CD14-positive monocyte (primary cell): ENCODE results near the gene MED27. TPM values are rescaled to one million over a fixed set of nuclear protein-coding genes. Genes with fewer than 3 reads are reported as not detected.

Experiments used
- DNase-seq, 3 donors: peaks; one replicate each; pipeline ENCODE4 v3.0.0-alpha.2; 2011 to 2022
- H2AFZ ChIP-seq: 2 replicates; pipeline ENCODE4 v1.6.0; 2012; ENCODE audit warnings: mild to moderate bottlenecking, low read depth, low read length, inconsistent platforms; ENCODE audit not compliant: insufficient read depth, poor library complexity, severe bottlenecking
- H3K27ac ChIP-seq, 2 donors: 1 replicate in 1 of 2; 2 replicates in 1 of 2; pipeline ENCODE4 v1.5.1; 2012 to 2013; ENCODE audit warnings: low read length in 2 of 2, control low read depth in 1 of 2, inconsistent platforms in 1 of 2, low read depth in 1 of 2, mild to moderate bottlenecking in 1 of 2
- H3K27me3 ChIP-seq, 2 donors: one replicate each; pipeline versions ENCODE4 v1.6.0 to v1.6.1; 2011 to 2013; ENCODE audit warnings: low read length in 2 of 2; ENCODE audit not compliant: control insufficient read depth in 2 of 2, insufficient read depth in 2 of 2
- H3K36me3 ChIP-seq, 2 donors: replicated peaks in 1 of 2; 1 replicate in 1 of 2; 2 replicates in 1 of 2; pipeline versions ENCODE4 v1.5.1 to v1.6.1; 2012 to 2013; ENCODE audit warnings: low read length in 2 of 2, control low read depth in 1 of 2, inconsistent platforms in 1 of 2, mild to moderate bottlenecking in 1 of 2; ENCODE audit not compliant: insufficient read depth in 2 of 2, control insufficient read depth in 1 of 2
- H3K4me1 ChIP-seq, 2 donors: 1 replicate in 1 of 2; 2 replicates in 1 of 2; pipeline versions ENCODE4 v1.5.1 to v1.6.1; 2012 to 2013; ENCODE audit warnings: low read length in 2 of 2, control low read depth in 1 of 2, inconsistent platforms in 1 of 2, mild to moderate bottlenecking in 1 of 2, moderate library complexity in 1 of 2; ENCODE audit not compliant: insufficient read depth in 2 of 2, control insufficient read depth in 1 of 2
- H3K4me2 ChIP-seq: replicated peaks from 2 replicates; pipeline ENCODE3; 2012; ENCODE audit warnings: low read length, moderate library complexity, mild to moderate bottlenecking; ENCODE audit not compliant: poor library complexity, severe bottlenecking; ENCODE audit errors: extremely low read depth
- H3K4me3 ChIP-seq, 3 experiments: fragments of 200-600 bp in 1 of 3; sonication (generic) in 1 of 3; replicated peaks in 1 of 3; 1 replicate in 2 of 3; 2 replicates in 1 of 3; pipeline ENCODE4 v1.5.1; 2011 to 2013; ENCODE audit warnings: low read length in 3 of 3, mild to moderate bottlenecking in 3 of 3, control low read depth in 2 of 3, low read depth in 2 of 3, inconsistent platforms in 1 of 3, moderate library complexity in 1 of 3
- H3K79me2 ChIP-seq: 2 replicates; pipeline ENCODE4 v1.6.0; 2012; ENCODE audit warnings: mild to moderate bottlenecking, control low read depth, inconsistent platforms, low read length, moderate library complexity; ENCODE audit not compliant: insufficient read depth
- H3K9ac ChIP-seq: 2 replicates; pipeline ENCODE4 v1.6.0; 2017; ENCODE audit warnings: low read length, mild to moderate bottlenecking; ENCODE audit not compliant: insufficient read depth, poor library complexity, severe bottlenecking
- H3K9me3 ChIP-seq, 2 donors: replicated peaks in 1 of 2; 1 replicate in 1 of 2; 2 replicates in 1 of 2; pipeline versions ENCODE4 v1.5.1 to v1.6.1; 2012 to 2013; ENCODE audit warnings: low read length in 2 of 2, control low read depth in 1 of 2; ENCODE audit not compliant: control insufficient read depth in 1 of 2, insufficient read depth in 1 of 2
- H4K20me1 ChIP-seq: 2 replicates; pipeline ENCODE4 v1.6.0; 2012; ENCODE audit warnings: mild to moderate bottlenecking, low read length, control low read depth, moderate library complexity; ENCODE audit not compliant: insufficient read depth
- H3K27ac Mint-ChIP-seq, 7 donors: one replicate each; pipeline ENCODE4 v1.8.0; 2020; ENCODE audit warnings: mild to moderate bottlenecking in 7 of 7, mixed read lengths in 7 of 7, moderate library complexity in 6 of 7, inconsistent platforms in 2 of 7
- H3K27me3 Mint-ChIP-seq, 3 donors: one replicate each; pipeline ENCODE4 v1.8.0; 2021 to 2022; ENCODE audit warnings: low read depth in 3 of 3, mild to moderate bottlenecking in 3 of 3, mixed read lengths in 3 of 3, moderate library complexity in 3 of 3, inconsistent platforms in 1 of 3
- H3K36me3 Mint-ChIP-seq, 2 donors: one replicate each; pipeline ENCODE4 v1.8.0; 2020; ENCODE audit warnings: mixed read lengths in 2 of 2, inconsistent platforms in 1 of 2, mild to moderate bottlenecking in 1 of 2
- H3K4me1 Mint-ChIP-seq: one replicate; pipeline ENCODE4 v1.8.0; 2020; ENCODE audit warnings: mild to moderate bottlenecking, mixed read lengths
- H3K4me3 Mint-ChIP-seq, 2 donors: one replicate each; pipeline ENCODE4 v1.8.0; 2020; ENCODE audit warnings: mild to moderate bottlenecking in 2 of 2, mixed read lengths in 2 of 2, moderate library complexity in 1 of 2
- H3K9me3 Mint-ChIP-seq, 7 donors: one replicate each; pipeline ENCODE4 v1.8.0; 2020 to 2022; ENCODE audit warnings: mixed read lengths in 7 of 7, mild to moderate bottlenecking in 6 of 7, moderate library complexity in 6 of 7, inconsistent platforms in 2 of 7
- WGBS: methylation state at CpG from one replicate; pipeline ENCODE4 v1.1.5; 2013; ENCODE audit warnings: missing lambda C conversion rate; ENCODE audit not compliant: insufficient coverage; 5-methylcytosine and 5-hydroxymethylcytosine counted together
- intact Hi-C, 2 donors: fragments of 100-400 bp; cut with micrococcal nuclease; formaldehyde crosslinking; loops; one replicate each; pipeline versions ENCODE4 v1.15.0 to v1.15.1; 2023
- polyA plus RNA-seq, 3 donors: library from polyadenylated mRNA; depleted of rRNA in 1 of 3; unstranded in 2 of 3; stranded (reverse) in 1 of 3; fragments of 300-500 nt in 2 of 3; fragments of >200 nt in 1 of 3; fragmentation: Illumina TruSeq in 2 of 3; gene quantifications; 1 replicate in 2 of 3; 2 replicates in 1 of 3; pipeline ENCODE4 v1.2.3, GENCODE V29; 2012 to 2021
- TF ChIP-seq, protein P1 (sequence below): fragments of 200-600 bp; IDR thresholded peaks from one replicate; pipeline ENCODE4 v1.8.0; 2022; ENCODE audit warnings: antibody characterized with exemption, mild to moderate bottlenecking

MED27 gene
- polyA plus RNA-seq, 3 donors = 14.0 to 26.9 (median 25.8) TPM

DNA sequence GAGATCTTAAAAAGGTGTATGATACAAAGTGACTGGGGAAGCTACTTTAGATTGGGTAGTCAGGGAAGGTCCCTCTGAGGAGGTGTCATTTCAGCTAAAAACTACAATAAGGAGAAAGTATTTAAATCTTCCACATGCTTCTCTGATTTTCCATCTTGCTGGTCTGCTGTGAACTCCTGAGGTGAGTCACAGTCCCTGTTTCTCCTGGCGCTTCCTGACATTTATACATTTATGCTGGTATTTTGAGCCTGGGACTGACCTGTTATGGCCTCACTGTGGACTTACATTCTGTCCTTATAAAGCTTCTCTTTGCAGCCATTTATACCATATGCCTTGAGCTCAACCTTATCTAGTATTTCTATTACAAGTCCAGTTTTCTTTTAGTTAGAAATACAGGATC, 95.1 kb downstream of the MED27 start:
- Histone ChIP-seq H3K4me3 (no peak overlapping the region), H3K36me3 (no peaks in the 10 kb centered on the region), H3K9ac (no peak overlapping the region), H3K4me2 (no peak overlapping the region), H3K27me3 (no peaks in the 10 kb centered on the region), H3K27ac (no peak overlapping the region), H2AFZ (no peak overlapping the region), H3K4me1 (no peaks in the 10 kb centered on the region), H3K9me3 (no peaks in the 10 kb centered on the region), H3K79me2 (no peaks in the 10 kb centered on the region), H4K20me1 (peaks cover 9% of the 10 kb centered on the region)
- WGBS = no CpG with 5 or more reads among the region's 1 CpG
- H3K4me3 Mint-ChIP-seq = no peak overlapping the region
- no peak for DNase-seq
- H3K27ac Mint-ChIP-seq = no peak overlapping the region
- H3K27me3 Mint-ChIP-seq = no peaks in the 10 kb centered on the region
- H3K4me1 Mint-ChIP-seq = no peaks in the 10 kb centered on the region
- peaks cover 0 to 2% of the 10 kb centered on the region in 2 donors for H3K36me3 Mint-ChIP-seq
- H3K9me3 Mint-ChIP-seq = no peaks in the 10 kb centered on the region
- intact Hi-C loops = no loop called here
- TF ChIP-seq, protein P1, sequence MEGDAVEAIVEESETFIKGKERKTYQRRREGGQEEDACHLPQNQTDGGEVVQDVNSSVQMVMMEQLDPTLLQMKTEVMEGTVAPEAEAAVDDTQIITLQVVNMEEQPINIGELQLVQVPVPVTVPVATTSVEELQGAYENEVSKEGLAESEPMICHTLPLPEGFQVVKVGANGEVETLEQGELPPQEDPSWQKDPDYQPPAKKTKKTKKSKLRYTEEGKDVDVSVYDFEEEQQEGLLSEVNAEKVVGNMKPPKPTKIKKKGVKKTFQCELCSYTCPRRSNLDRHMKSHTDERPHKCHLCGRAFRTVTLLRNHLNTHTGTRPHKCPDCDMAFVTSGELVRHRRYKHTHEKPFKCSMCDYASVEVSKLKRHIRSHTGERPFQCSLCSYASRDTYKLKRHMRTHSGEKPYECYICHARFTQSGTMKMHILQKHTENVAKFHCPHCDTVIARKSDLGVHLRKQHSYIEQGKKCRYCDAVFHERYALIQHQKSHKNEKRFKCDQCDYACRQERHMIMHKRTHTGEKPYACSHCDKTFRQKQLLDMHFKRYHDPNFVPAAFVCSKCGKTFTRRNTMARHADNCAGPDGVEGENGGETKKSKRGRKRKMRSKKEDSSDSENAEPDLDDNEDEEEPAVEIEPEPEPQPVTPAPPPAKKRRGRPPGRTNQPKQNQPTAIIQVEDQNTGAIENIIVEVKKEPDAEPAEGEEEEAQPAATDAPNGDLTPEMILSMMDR = no peak

DNA sequence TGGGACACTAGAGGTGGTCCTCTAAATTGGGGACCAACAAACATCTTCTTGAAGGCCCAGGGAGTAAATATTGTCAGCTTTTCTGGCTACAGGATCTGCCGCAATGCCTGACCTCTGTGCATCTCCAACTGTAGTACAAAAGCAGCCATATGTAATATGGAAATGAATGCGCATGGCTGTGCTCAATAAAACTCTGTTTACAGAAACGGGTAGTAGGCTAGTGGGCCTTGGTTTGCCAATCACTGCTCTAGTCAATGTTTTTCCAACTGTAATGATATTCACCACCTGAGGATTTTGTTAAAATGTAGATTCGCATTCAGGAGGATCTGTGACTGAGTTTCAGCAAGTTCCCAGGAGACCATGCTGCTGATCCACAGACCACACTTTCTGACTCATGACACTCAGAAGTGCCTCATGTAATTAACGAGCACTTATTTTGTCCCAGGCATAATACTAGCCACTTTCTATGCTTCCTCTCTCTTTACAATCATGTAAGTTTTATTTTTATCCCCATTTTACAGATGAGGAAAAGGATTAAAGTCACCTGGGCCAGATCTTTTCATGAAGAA, 96.9 kb downstream of the MED27 start:
- Histone ChIP-seq H3K36me3 (no peaks in the 10 kb centered on the region), H4K20me1 (peaks cover 5% of the 10 kb centered on the region), H3K27ac (no peak overlapping the region), H3K4me1 (peaks cover 0 to 2% of the 10 kb centered on the region in 2 donors), H3K79me2 (no peaks in the 10 kb centered on the region), H3K27me3 (no peaks in the 10 kb centered on the region), H3K9me3 (no peaks in the 10 kb centered on the region), H3K4me2 (no peak overlapping the region), H3K4me3 (no peak overlapping the region), H2AFZ (no peak overlapping the region), H3K9ac (no peak overlapping the region)
- no peak overlapping the region for H3K27ac Mint-ChIP-seq
- H3K36me3 Mint-ChIP-seq = peaks cover 2% of the 10 kb centered on the region in 2 donors
- TF ChIP-seq, protein P1 = no peak
- no peaks in the 10 kb centered on the region for H3K27me3 Mint-ChIP-seq
- H3K4me3 Mint-ChIP-seq = no peak overlapping the region
- peaks cover 3% of the 10 kb centered on the region for H3K4me1 Mint-ChIP-seq
- intact Hi-C loops = no loop called here
- WGBS = no CpG with 5 or more reads among the region's 5 CpGs
- H3K9me3 Mint-ChIP-seq = no peaks in the 10 kb centered on the region
- no peak for DNase-seq
